Astrocyte (in vitro differentiated cells and primary cell): Measurements from ENCODE around the gene SRSF2.

Source experiments
- EZH2 ChIP-seq: IDR thresholded peaks from 2 replicates; pipeline ENCODE4 v1.6.1; 2012; ENCODE audit warnings: mild to moderate bottlenecking, low read length, inconsistent platforms; ENCODE audit not compliant: insufficient read depth
- TF ChIP-seq, protein P1 (sequence below): IDR thresholded peaks from 2 replicates; pipeline ENCODE4 v1.5.1; 2011; ENCODE audit warnings: low read depth, mild to moderate bottlenecking, inconsistent platforms, low read length, moderate library complexity; ENCODE audit not compliant: insufficient read depth

DNA sequence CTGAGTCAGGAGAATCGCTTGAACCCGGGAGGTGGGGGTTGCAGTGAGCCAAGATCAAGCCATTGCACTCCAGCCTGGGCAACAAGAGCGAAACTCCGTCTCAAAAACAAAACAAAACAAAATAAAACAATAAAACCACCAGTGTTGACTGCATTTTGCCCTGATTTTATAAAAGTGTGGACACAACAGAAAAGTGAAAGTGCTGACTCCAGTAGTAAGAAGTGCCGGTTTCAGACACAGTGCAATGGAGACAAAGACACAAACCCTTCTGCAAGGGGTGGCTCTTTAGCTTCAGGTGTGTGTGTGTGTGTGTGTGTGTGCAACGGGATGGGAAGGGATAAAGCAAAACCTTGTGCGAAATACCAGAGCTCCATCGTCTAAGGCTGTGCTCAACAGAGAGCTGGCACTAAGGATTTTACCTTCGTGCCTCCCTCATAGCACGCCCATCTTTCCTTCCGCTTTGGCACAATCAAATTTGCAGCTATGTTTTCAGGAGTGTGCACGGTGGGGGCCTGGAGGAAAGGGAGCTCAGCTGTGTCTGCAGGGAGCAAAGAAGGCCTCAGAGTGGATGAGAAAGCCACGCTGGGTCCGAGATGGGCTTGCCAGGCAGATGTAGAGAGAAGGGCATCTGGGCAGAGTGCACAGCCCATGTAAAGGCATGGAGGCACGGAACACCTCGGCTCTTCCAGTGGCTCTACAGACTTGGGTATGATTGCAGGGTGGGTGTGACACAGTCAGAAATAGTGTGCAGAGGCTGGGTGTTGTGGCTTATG, 41.9 kb downstream of the SRSF2 start:
- TF ChIP-seq EZH2: no peak
- TF ChIP-seq, protein P1, sequence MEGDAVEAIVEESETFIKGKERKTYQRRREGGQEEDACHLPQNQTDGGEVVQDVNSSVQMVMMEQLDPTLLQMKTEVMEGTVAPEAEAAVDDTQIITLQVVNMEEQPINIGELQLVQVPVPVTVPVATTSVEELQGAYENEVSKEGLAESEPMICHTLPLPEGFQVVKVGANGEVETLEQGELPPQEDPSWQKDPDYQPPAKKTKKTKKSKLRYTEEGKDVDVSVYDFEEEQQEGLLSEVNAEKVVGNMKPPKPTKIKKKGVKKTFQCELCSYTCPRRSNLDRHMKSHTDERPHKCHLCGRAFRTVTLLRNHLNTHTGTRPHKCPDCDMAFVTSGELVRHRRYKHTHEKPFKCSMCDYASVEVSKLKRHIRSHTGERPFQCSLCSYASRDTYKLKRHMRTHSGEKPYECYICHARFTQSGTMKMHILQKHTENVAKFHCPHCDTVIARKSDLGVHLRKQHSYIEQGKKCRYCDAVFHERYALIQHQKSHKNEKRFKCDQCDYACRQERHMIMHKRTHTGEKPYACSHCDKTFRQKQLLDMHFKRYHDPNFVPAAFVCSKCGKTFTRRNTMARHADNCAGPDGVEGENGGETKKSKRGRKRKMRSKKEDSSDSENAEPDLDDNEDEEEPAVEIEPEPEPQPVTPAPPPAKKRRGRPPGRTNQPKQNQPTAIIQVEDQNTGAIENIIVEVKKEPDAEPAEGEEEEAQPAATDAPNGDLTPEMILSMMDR: no peak
